Neural cell (in vitro differentiated cells): ENCODE data around the gene TCOF1. TPM values are rescaled to one million over a fixed set of nuclear protein-coding genes. Genes with fewer than 3 reads are reported as not detected.

Source experiments
- H2AFZ ChIP-seq: fragments of 200-600, 300-800 bp; sonication (generic), shearing (Covaris generic); 2 replicates; pipeline ENCODE4 v1.6.0; 2014; ENCODE audit warnings: low read depth, mild to moderate bottlenecking, antibody characterized with exemption, low read length, moderate library complexity
- H3F3A ChIP-seq: fragments of 200-600 bp; shearing (Covaris generic); 2 replicates; pipeline ENCODE4 v1.6.1; 2016; ENCODE audit warnings: mild to moderate bottlenecking, moderate library complexity, mixed read lengths, antibody characterized with exemption, low read length; ENCODE audit not compliant: insufficient read depth, poor library complexity, severe bottlenecking
- H3K27ac ChIP-seq: fragments of 200-600, 300-800 bp; sonication (generic), shearing (Covaris generic); 2 replicates; pipeline ENCODE4 v1.5.1; 2014; ENCODE audit warnings: mild to moderate bottlenecking, low read length, moderate library complexity
- H3K27me3 ChIP-seq: fragments of 300-800, 200-600 bp; sonication (generic), shearing (Covaris generic); 2 replicates; pipeline ENCODE4 v1.6.0; 2014; ENCODE audit warnings: mild to moderate bottlenecking, low read depth, low read length, moderate library complexity; ENCODE audit not compliant: insufficient read depth
- H3K36me3 ChIP-seq: fragments of 300-800, 200-600 bp; sonication (generic), shearing (Covaris generic); 2 replicates; pipeline ENCODE4 v1.5.1; 2014; ENCODE audit warnings: mild to moderate bottlenecking, antibody characterized with exemption, low read length, moderate library complexity; ENCODE audit not compliant: insufficient read depth
- H3K4me2 ChIP-seq: fragments of 300-800, 200-600 bp; sonication (generic), shearing (Covaris generic); 2 replicates; pipeline ENCODE4 v1.6.0; 2014; ENCODE audit warnings: mild to moderate bottlenecking, low read length
- H3K4me3 ChIP-seq: fragments of 300-800, 200-600 bp; sonication (generic), shearing (Covaris generic); 2 replicates; pipeline ENCODE4 v1.5.1; 2014; ENCODE audit warnings: mild to moderate bottlenecking, low read length, moderate library complexity
- H3K79me2 ChIP-seq: fragments of 200-600 bp; shearing (Covaris generic); replicated peaks from 2 replicates; pipeline ENCODE4 v1.6.0; 2014; ENCODE audit warnings: mild to moderate bottlenecking, low read length, moderate library complexity; ENCODE audit not compliant: insufficient read depth
- H3K9ac ChIP-seq: fragments of 300-800, 200-600 bp; sonication (generic), shearing (Covaris generic); 2 replicates; pipeline ENCODE4 v1.6.1; 2016; ENCODE audit warnings: mild to moderate bottlenecking, low read length, mixed read lengths
- H3K9me2 ChIP-seq: fragments of 200-600 bp; shearing (Covaris generic); 2 replicates; pipeline ENCODE4 v1.6.1; 2016; ENCODE audit warnings: mild to moderate bottlenecking, low read length, mixed read lengths; ENCODE audit not compliant: insufficient read depth
- H3K9me3 ChIP-seq: fragments of 200-600, 300-800 bp; sonication (generic), shearing (Covaris generic); 2 replicates; pipeline ENCODE4 v1.6.1; 2016; ENCODE audit warnings: mild to moderate bottlenecking, mixed run types, low read length, moderate library complexity, mixed read lengths
- H4K20me1 ChIP-seq: fragments of 200-600 bp; shearing (Covaris generic); 2 replicates; pipeline ENCODE4 v1.6.1; 2016; ENCODE audit warnings: mild to moderate bottlenecking, mixed run types; ENCODE audit not compliant: insufficient read depth
- EP300 ChIP-seq: fragments of 450-650 bp; conservative IDR thresholded peaks from 2 replicates; pipeline ENCODE4 v1.6.1; 2014; ENCODE audit warnings: antibody characterized with exemption, mild to moderate bottlenecking, moderate library complexity; ENCODE audit not compliant: poor library complexity, severe bottlenecking
- EZH2 ChIP-seq: fragments of 200-600, 300-800 bp; shearing (Covaris generic), sonication (generic); IDR thresholded peaks from 2 replicates; pipeline ENCODE4 v1.6.1; 2014; ENCODE audit warnings: antibody characterized with exemption, low read length, borderline replicate concordance, mild to moderate bottlenecking; ENCODE audit not compliant: insufficient read depth, poor library complexity, severe bottlenecking
- MXI1 ChIP-seq: fragments of 450-650 bp; conservative IDR thresholded peaks from 2 replicates; pipeline ENCODE4 v1.6.1; 2014; ENCODE audit warnings: antibody characterized with exemption, mild to moderate bottlenecking; ENCODE audit not compliant: poor library complexity, severe bottlenecking
- POLR2AphosphoS5 ChIP-seq: IDR thresholded peaks from 2 replicates; pipeline ENCODE4 v1.6.1; 2012
- RAD21 ChIP-seq: fragments of 450-650 bp; conservative IDR thresholded peaks from 2 replicates; pipeline ENCODE4 v1.6.1; 2014; ENCODE audit warnings: antibody characterized with exemption, mild to moderate bottlenecking, moderate library complexity
- REST ChIP-seq: IDR thresholded peaks from 2 replicates; pipeline ENCODE4 v1.6.1; 2012; ENCODE audit warnings: borderline replicate concordance
- SMC3 ChIP-seq: fragments of 450-650 bp; conservative IDR thresholded peaks from 2 replicates; pipeline ENCODE4 v1.6.1; 2014; ENCODE audit warnings: antibody characterized with exemption, mild to moderate bottlenecking, moderate library complexity; ENCODE audit not compliant: poor library complexity
- TAF1 ChIP-seq: IDR thresholded peaks from 2 replicates; pipeline ENCODE4 v1.6.1; 2012; ENCODE audit warnings: low read depth
- polyA plus RNA-seq: library from polyadenylated mRNA; depleted of rRNA; stranded (reverse); fragments of >200 nt; gene quantifications from 2 replicates; pipeline ENCODE4 v1.2.3, GENCODE V29; 2014
- TF ChIP-seq, protein P1 (sequence below): fragments of 450-650 bp; IDR thresholded peaks from 2 replicates; pipeline ENCODE4 v1.5.1; 2014; ENCODE audit warnings: antibody characterized with exemption, mild to moderate bottlenecking, moderate library complexity; ENCODE audit not compliant: poor library complexity, severe bottlenecking

TCOF1 gene
- polyA plus RNA-seq, 1 donor from 2014 or later, result 6.5 TPM

GRCh38 chr5:150364004-150364403, 6.5 kb downstream of the TCOF1 start:
- H3K9me3 ChIP-seq, result no peaks in the 10 kb centered on the region
- no peaks in the 10 kb centered on the region for H3K79me2 ChIP-seq
- no peak overlapping the region for H3K27ac ChIP-seq
- no peak overlapping the region for H3K9ac ChIP-seq
- no peak overlapping the region for H3K4me2 ChIP-seq
- H3K36me3 ChIP-seq, result no peaks in the 10 kb centered on the region
- H2AFZ ChIP-seq, result no peak overlapping the region
- H3K4me3 ChIP-seq, result no peak overlapping the region
- TF ChIP-seq SMC3, result no peak
- no peak for TF ChIP-seq EZH2
- TF ChIP-seq RAD21, result no peak
- TF ChIP-seq REST, result no peak
- no peak for TF ChIP-seq MXI1
- no peaks in the 10 kb centered on the region for H3F3A ChIP-seq
- no peaks in the 10 kb centered on the region for H3K27me3 ChIP-seq
- no peaks in the 10 kb centered on the region for H3K9me2 ChIP-seq
- no peaks in the 10 kb centered on the region for H4K20me1 ChIP-seq

DNA sequence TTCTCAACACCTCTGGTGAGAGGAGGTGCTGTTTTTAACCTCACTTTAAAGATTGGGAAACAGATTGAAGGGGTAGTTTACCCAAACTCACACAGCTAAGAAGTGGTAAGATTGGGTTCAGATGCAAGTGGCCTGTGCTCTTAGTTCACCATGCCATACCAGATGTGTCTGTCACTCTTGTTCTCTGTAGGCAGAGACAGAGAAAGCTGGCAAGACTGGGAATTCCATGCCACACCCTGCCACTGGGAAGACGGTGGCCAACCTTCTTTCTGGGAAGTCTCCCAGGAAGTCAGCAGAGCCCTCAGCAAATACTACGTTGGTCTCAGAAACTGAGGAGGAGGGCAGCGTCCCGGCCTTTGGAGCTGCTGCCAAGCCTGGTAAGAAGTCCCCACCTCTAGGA, 11.0 kb downstream of the TCOF1 start:
- Histone ChIP-seq H3F3A (no peaks in the 10 kb centered on the region), H3K9me3 (no peaks in the 10 kb centered on the region), H3K36me3 (no peaks in the 10 kb centered on the region), H3K4me3 (no peak overlapping the region), H3K4me2 (no peak overlapping the region), H2AFZ (no peak overlapping the region), H4K20me1 (no peaks in the 10 kb centered on the region), H3K79me2 (no peaks in the 10 kb centered on the region), H3K9ac (no peak overlapping the region), H3K27ac (no peak overlapping the region), H3K9me2 (no peaks in the 10 kb centered on the region), H3K27me3 (no peaks in the 10 kb centered on the region)
- TF ChIP-seq REST (no peak), EP300 (no peak), TAF1 (no peak), MXI1 (no peak), EZH2 (no peak), POLR2AphosphoS5 (no peak), RAD21 (no peak), SMC3 (no peak)
- TF ChIP-seq, protein P1, sequence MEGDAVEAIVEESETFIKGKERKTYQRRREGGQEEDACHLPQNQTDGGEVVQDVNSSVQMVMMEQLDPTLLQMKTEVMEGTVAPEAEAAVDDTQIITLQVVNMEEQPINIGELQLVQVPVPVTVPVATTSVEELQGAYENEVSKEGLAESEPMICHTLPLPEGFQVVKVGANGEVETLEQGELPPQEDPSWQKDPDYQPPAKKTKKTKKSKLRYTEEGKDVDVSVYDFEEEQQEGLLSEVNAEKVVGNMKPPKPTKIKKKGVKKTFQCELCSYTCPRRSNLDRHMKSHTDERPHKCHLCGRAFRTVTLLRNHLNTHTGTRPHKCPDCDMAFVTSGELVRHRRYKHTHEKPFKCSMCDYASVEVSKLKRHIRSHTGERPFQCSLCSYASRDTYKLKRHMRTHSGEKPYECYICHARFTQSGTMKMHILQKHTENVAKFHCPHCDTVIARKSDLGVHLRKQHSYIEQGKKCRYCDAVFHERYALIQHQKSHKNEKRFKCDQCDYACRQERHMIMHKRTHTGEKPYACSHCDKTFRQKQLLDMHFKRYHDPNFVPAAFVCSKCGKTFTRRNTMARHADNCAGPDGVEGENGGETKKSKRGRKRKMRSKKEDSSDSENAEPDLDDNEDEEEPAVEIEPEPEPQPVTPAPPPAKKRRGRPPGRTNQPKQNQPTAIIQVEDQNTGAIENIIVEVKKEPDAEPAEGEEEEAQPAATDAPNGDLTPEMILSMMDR, result no peak
